Neural cell (in vitro differentiated cells): ENCODE measurements around the gene PLEKHA8.

Experiments
- EP300 ChIP-seq: fragments of 450-650 bp; conservative IDR thresholded peaks from 2 replicates; pipeline ENCODE4 v1.6.1; 2014; ENCODE audit warnings: antibody characterized with exemption, mild to moderate bottlenecking, moderate library complexity; ENCODE audit not compliant: poor library complexity, severe bottlenecking
- POLR2AphosphoS5 ChIP-seq: IDR thresholded peaks from 2 replicates; pipeline ENCODE4 v1.6.1; 2012
- TAF1 ChIP-seq: IDR thresholded peaks from 2 replicates; pipeline ENCODE4 v1.6.1; 2012; ENCODE audit warnings: low read depth
- TF ChIP-seq, protein P1 (sequence below): fragments of 450-650 bp; IDR thresholded peaks from 2 replicates; pipeline ENCODE4 v1.5.1; 2014; ENCODE audit warnings: antibody characterized with exemption, mild to moderate bottlenecking, moderate library complexity; ENCODE audit not compliant: poor library complexity, severe bottlenecking
- TF ChIP-seq, protein P2 (sequence below): IDR thresholded peaks from 2 replicates; pipeline ENCODE4 v1.6.1; 2012; ENCODE audit warnings: borderline replicate concordance

DNA sequence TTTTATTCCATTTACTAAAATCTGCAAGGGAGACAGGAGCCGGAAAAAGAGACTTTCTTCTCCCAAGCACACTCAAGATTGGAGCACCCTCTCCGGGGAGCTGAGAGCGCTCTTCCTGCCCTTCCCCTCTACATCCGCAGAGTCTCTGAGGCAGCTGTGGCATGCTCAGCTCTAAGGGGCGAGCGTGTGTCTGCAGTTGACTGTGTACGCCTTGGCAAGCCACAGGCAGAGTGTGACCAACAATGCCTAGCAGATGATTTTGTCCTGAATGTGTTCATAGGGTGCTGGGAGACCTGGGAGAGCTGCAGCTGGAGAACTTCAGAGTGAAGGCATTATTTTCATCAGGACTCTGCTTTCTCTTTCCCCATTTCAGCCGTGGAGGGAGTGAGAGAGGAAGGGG lies 127.3 kb downstream of the PLEKHA8 start:
- no peak for TF ChIP-seq EP300
- TF ChIP-seq, protein P1, sequence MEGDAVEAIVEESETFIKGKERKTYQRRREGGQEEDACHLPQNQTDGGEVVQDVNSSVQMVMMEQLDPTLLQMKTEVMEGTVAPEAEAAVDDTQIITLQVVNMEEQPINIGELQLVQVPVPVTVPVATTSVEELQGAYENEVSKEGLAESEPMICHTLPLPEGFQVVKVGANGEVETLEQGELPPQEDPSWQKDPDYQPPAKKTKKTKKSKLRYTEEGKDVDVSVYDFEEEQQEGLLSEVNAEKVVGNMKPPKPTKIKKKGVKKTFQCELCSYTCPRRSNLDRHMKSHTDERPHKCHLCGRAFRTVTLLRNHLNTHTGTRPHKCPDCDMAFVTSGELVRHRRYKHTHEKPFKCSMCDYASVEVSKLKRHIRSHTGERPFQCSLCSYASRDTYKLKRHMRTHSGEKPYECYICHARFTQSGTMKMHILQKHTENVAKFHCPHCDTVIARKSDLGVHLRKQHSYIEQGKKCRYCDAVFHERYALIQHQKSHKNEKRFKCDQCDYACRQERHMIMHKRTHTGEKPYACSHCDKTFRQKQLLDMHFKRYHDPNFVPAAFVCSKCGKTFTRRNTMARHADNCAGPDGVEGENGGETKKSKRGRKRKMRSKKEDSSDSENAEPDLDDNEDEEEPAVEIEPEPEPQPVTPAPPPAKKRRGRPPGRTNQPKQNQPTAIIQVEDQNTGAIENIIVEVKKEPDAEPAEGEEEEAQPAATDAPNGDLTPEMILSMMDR = no peak
- no peak for TF ChIP-seq POLR2AphosphoS5
- no peak for TF ChIP-seq TAF1
- TF ChIP-seq, protein P2, sequence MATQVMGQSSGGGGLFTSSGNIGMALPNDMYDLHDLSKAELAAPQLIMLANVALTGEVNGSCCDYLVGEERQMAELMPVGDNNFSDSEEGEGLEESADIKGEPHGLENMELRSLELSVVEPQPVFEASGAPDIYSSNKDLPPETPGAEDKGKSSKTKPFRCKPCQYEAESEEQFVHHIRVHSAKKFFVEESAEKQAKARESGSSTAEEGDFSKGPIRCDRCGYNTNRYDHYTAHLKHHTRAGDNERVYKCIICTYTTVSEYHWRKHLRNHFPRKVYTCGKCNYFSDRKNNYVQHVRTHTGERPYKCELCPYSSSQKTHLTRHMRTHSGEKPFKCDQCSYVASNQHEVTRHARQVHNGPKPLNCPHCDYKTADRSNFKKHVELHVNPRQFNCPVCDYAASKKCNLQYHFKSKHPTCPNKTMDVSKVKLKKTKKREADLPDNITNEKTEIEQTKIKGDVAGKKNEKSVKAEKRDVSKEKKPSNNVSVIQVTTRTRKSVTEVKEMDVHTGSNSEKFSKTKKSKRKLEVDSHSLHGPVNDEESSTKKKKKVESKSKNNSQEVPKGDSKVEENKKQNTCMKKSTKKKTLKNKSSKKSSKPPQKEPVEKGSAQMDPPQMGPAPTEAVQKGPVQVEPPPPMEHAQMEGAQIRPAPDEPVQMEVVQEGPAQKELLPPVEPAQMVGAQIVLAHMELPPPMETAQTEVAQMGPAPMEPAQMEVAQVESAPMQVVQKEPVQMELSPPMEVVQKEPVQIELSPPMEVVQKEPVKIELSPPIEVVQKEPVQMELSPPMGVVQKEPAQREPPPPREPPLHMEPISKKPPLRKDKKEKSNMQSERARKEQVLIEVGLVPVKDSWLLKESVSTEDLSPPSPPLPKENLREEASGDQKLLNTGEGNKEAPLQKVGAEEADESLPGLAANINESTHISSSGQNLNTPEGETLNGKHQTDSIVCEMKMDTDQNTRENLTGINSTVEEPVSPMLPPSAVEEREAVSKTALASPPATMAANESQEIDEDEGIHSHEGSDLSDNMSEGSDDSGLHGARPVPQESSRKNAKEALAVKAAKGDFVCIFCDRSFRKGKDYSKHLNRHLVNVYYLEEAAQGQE = no peak
